Activated CD8-positive, alpha-beta T cell treated with anti-CD3 and anti-CD28 coated beads, Interleukin-2, amount 10 ng/mL, durations not matched to agents 7 days and 5 days (primary cell): ENCODE measurements around the gene ROBO2. TPM values are rescaled to one million over a fixed set of nuclear protein-coding genes. Genes with fewer than 3 reads are reported as not detected.

Experiments used
- ATAC-seq: fragments of 150-1000 bp; cut with Tn5 transposase; one replicate; pipeline ENCODE4 v1.10.0; 2021; ENCODE audit warnings: moderate library complexity
- CTCF ChIA-PET: fragments of 350-600 bp; sonication (Branson Sonifier 250); formaldehyde crosslinking; loops from one replicate; lab custom pipeline; 2021; ENCODE audit warnings: antibody characterized with exemption; lab: Charles Lee
- POLR2A ChIA-PET: fragments of 350-600 bp; sonication (Branson Sonifier 250); formaldehyde crosslinking; loops from one replicate; lab custom pipeline; 2021; ENCODE audit warnings: antibody characterized with exemption; lab: Charles Lee
- DNase-seq: peaks from one replicate; pipeline ENCODE4 v3.0.0-alpha.2; 2020
- H3K27ac Mint-ChIP-seq: one replicate; pipeline ENCODE4 v1.8.0; 2021; ENCODE audit warnings: mild to moderate bottlenecking, mixed read lengths
- H3K27me3 Mint-ChIP-seq: one replicate; pipeline ENCODE4 v1.8.0; 2021; ENCODE audit warnings: low read depth, mixed read lengths
- H3K36me3 Mint-ChIP-seq: one replicate; pipeline ENCODE4 v1.8.0; 2021; ENCODE audit warnings: low read depth, mixed read lengths
- H3K4me1 Mint-ChIP-seq: one replicate; pipeline ENCODE4 v1.8.0; 2021; ENCODE audit warnings: low read depth, mixed read lengths
- H3K4me3 Mint-ChIP-seq: one replicate; pipeline ENCODE4 v1.8.0; 2021; ENCODE audit warnings: mild to moderate bottlenecking, mixed read lengths
- H3K9me3 Mint-ChIP-seq: one replicate; pipeline ENCODE4 v1.8.0; 2022; ENCODE audit warnings: mixed read lengths; ENCODE audit not compliant: insufficient read depth
- total RNA-seq, 2 experiments: library from RNA; stranded (reverse); gene quantifications; one replicate each; pipeline ENCODE4 v1.2.3, GENCODE V29; 2021

The ROBO2 gene
- total RNA-seq, 2 experiments from 2014 or later = not detected

DNA sequence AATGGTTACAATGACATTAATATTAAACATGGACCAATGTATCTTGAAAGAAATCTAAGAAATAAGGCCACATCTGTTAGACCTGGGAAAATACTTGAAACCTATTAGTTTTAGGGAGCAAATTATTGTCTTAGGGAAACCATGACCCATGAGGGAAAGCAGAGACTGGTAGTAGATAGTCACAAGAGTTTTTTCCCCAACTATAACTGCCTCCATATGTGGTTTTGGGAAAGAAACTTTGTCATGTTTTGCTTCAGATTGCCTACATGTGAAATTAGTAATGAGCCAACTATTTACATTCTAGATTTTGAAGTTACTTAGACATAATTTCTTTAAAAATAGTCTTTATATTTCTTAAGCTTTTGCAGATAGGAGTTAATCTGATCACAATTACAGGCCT lies 474.9 kb downstream of the ROBO2 start:
- CTCF ChIA-PET = no interaction called here

DNA sequence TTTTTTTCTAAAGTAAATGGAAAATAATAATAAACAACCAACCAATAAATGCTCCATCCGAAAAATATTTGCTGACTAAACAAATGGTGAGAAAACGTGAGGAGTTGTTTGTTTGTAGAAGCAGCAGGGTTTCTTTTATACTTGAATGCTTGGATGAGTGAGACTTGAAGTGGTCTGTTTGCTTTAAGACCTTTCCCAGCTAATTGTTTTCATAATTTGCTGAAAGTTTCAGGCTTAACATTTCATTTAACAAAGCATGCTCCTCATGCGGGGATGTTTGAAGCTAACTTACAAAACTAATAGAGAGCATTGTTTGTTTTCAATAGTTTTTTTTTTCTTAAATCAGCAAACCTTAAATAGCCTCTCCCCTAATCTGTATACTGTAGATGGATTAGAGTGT lies 484.6 kb downstream of the ROBO2 start:
- Mint-ChIP-seq H3K27me3 (no peaks in the 10 kb centered on the region), H3K4me1 (no peaks in the 10 kb centered on the region), H3K9me3 (peaks cover 9% of the 10 kb centered on the region), H3K4me3 (no peak overlapping the region), H3K36me3 (no peaks in the 10 kb centered on the region), H3K27ac (no peak overlapping the region)
- CTCF ChIA-PET = no interaction called here
- ATAC-seq (no peak), DNase-seq (no peak)
- POLR2A ChIA-PET = no interaction called here

More for the DNA sequence above, 474.9 kb downstream of the ROBO2 start:
- no peaks in the 10 kb centered on the region for H3K27me3 Mint-ChIP-seq
- no peak overlapping the region for H3K4me3 Mint-ChIP-seq
- ATAC-seq (no peak), DNase-seq (no peak)
- H3K27ac Mint-ChIP-seq = no peak overlapping the region
- H3K36me3 Mint-ChIP-seq = no peaks in the 10 kb centered on the region
- POLR2A ChIA-PET = no interaction called here
- H3K4me1 Mint-ChIP-seq = no peaks in the 10 kb centered on the region
- peaks cover 9% of the 10 kb centered on the region for H3K9me3 Mint-ChIP-seq

DNA sequence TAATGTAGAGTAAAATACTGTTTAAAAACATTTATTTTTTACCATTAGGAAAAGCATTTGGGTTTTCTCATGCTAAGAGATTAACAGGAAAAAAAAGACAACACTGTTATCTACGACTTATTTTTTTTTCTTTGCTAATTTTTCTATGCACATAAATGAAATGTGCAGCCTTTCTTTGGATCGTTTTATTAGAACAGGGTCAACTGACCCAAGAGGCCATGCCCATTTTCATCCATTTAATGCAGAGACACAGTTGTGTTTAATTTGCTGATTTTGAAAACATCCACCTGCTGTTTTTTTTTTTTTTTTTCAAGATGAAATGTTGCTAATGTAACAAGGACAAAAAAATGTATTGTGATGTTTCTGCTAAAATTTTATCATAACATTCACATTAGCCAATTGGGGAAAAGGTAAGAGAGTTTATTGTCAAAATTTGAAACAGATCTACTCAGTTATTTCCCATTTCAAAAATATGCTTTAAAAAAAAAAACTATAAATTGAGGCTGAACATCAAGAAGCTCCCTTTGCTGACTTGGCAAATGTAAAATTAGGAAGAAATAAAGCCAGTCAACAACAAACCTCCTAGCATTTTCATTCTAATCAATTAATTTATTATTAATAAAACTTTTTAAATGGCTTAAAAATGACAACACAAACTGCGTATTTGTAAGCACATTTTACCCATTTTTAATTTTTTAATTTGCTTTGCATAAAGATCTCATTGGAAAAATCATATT lies 485.2 kb downstream of the ROBO2 start:
- Mint-ChIP-seq H3K9me3 (peaks cover 4% of the 10 kb centered on the region), H3K36me3 (no peaks in the 10 kb centered on the region), H3K4me1 (no peaks in the 10 kb centered on the region), H3K27ac (no peak overlapping the region), H3K4me3 (no peak overlapping the region), H3K27me3 (no peaks in the 10 kb centered on the region)
- ChIA-PET POLR2A (no interaction called here), CTCF (no interaction called here)
- DNase-seq = no peak
- no peak for ATAC-seq

DNA sequence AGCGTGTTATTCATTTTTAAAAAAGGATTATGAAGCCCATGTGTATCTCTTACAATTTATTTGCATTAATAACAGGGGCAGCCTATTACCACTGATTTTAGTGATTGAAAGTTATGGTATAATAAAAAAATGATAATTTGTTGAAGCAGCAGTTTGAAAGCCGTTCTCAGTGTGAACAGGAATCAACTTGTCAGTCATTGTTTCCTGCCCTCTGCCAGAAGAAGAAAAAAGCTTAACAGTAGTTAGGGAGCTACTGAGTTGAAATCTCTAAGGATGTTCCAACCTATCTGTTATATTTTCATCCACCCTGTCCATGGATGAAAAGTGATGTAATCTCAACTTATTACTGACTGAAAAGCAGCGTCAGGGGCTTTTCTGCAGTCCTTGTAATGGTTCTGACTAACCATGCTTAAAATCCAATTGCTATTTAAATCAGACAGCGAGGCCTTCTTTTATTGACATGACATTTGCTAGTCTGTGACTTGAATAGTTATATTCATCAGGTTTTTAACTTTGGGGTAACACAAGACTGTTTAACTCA lies 486.7 kb downstream of the ROBO2 start:
- DNase-seq (no peak), ATAC-seq (no peak)
- H3K4me1 Mint-ChIP-seq = no peaks in the 10 kb centered on the region
- H3K9me3 Mint-ChIP-seq = peaks cover 4% of the 10 kb centered on the region
- no peaks in the 10 kb centered on the region for H3K27me3 Mint-ChIP-seq
- no peaks in the 10 kb centered on the region for H3K36me3 Mint-ChIP-seq
- H3K27ac Mint-ChIP-seq = no peak overlapping the region
- POLR2A ChIA-PET = no interaction called here
- CTCF ChIA-PET = no interaction called here
- no peak overlapping the region for H3K4me3 Mint-ChIP-seq

DNA sequence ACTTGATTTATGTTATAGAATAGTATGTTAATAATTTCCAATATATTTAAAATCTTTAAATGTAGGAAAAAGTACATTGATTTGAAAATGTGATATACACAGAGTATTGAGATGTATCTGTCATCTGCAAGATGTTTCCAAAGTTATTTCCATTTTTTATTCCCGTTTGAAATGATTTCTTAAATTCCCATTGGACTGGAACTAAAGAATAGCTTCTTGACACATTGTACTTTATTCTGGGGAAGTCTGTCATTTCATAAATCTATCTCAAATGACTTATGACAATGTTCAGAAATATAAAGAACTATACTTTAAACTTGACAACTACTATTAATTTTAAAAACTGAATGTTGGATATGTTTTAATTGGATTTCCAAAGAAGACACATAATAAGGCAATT lies 489.6 kb downstream of the ROBO2 start:
- H3K27ac Mint-ChIP-seq = no peak overlapping the region
- H3K27me3 Mint-ChIP-seq = no peaks in the 10 kb centered on the region
- CTCF ChIA-PET = no interaction called here
- no peaks in the 10 kb centered on the region for H3K36me3 Mint-ChIP-seq
- no peak overlapping the region for H3K4me3 Mint-ChIP-seq
- H3K4me1 Mint-ChIP-seq = no peaks in the 10 kb centered on the region
- peaks cover 12% of the 10 kb centered on the region for H3K9me3 Mint-ChIP-seq
- no peak for ATAC-seq
- POLR2A ChIA-PET = no interaction called here
- DNase-seq = no peak

DNA sequence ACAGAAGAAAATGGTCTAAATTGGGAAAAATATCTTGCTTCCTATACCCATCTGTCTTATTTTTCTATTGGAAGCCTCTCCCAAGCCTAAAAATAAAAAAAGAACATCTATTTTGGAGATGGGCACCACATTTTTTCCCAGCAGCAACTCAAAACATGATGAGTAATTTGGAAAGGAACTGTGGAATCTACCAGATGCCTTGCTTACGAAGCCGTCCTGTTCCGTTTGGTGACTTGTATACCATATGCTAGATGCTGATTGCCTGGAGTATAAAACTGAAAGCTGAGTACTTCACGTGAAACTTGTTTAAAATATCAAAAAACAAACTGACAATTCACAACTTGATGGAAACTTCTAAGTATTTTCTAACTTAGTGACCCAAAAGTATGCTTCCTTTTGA lies 491.0 kb downstream of the ROBO2 start:
- Mint-ChIP-seq H3K4me1 (no peaks in the 10 kb centered on the region), H3K9me3 (peaks cover 12% of the 10 kb centered on the region), H3K27ac (no peak overlapping the region), H3K36me3 (no peaks in the 10 kb centered on the region), H3K27me3 (no peaks in the 10 kb centered on the region), H3K4me3 (no peak overlapping the region)
- DNase-seq = no peak
- CTCF ChIA-PET = no interaction called here
- no peak for ATAC-seq
- POLR2A ChIA-PET = no interaction called here

DNA sequence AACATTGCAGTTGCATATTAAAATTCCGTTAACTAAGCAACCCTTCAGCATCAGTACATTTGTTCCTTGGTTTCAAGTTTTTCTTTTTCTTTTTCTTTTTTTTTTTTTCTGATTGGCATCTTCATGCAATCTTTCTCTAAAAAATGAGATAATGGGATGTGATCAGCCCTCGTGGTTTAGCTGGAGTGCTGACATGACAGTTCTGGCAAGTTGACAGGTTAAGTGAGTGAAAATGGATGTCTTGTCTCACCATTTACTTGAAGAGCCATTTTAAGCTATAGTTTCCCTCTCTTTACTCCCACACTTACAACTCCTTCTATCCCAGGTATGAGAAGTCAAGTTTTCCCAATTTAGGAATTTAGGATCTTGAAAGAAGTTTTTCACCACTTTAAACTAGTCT lies 495.2 kb downstream of the ROBO2 start:
- ATAC-seq = no peak
- H3K27me3 Mint-ChIP-seq = no peaks in the 10 kb centered on the region
- no peak for DNase-seq
- no peaks in the 10 kb centered on the region for H3K36me3 Mint-ChIP-seq
- CTCF ChIA-PET = no interaction called here
- H3K27ac Mint-ChIP-seq = no peak overlapping the region
- H3K4me1 Mint-ChIP-seq = no peaks in the 10 kb centered on the region
- POLR2A ChIA-PET = no interaction called here
- H3K9me3 Mint-ChIP-seq = peaks cover 13% of the 10 kb centered on the region
- no peak overlapping the region for H3K4me3 Mint-ChIP-seq

DNA sequence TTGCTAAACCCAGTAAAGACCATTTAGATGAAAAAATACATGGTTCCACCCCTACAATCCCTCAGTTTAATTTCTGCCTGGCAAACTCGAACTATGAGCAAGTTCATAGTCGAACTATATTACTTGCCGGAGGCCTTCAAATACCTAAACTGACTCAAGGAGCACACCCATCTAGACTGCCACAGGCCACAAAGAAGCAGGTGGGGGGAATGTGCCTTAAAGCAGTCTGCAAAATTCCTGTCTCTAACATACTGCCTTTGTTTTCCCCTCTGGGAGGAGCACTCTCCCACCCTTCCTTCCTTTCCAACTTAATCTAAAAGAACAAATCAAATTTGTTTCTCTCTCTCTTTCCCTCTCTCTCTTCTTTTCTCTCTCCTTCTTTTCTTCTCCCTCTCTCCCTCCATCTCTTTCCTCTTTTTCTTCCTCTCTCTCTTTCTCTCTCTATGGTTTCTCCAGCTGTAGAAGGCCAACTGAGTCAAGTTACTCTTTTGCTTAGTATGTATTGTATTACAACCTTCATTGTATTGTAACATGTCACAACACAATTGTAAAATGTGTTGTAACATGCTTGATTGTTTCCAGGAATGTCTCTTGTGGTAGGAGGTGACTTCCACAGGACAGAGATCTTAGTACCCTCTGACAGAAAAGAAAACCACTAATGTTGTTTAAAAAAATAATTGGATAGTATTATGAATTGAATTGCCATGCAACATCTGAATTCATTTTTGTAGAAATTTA lies 496.3 kb downstream of the ROBO2 start:
- CTCF ChIA-PET = no interaction called here
- DNase-seq (no peak), ATAC-seq (no peak)
- H3K27ac Mint-ChIP-seq = no peak overlapping the region
- POLR2A ChIA-PET = no interaction called here
- H3K9me3 Mint-ChIP-seq = peaks cover 13% of the 10 kb centered on the region
- no peaks in the 10 kb centered on the region for H3K4me1 Mint-ChIP-seq
- H3K36me3 Mint-ChIP-seq = no peaks in the 10 kb centered on the region
- no peak overlapping the region for H3K4me3 Mint-ChIP-seq
- H3K27me3 Mint-ChIP-seq = no peaks in the 10 kb centered on the region

DNA sequence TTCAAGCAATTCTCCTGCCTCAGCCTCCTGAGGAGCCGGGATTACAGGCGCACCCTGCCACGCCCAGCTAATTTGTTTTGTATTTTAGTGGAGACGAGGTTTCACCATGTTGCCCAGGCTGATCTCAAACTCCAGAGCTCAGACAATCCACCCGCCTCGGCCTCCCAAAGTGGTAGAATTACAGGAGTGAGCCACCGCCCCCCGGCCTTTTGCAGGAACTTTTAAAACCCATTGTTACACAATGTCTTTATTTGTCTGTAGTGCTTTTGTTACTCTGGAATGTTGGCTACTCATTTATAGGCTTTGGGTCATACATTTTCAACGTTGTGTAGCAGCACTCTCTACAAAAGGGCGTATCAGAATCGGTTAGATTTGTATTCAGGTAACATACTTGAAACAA lies 499.1 kb downstream of the ROBO2 start:
- Mint-ChIP-seq H3K4me3 (no peak overlapping the region), H3K9me3 (peaks cover 4% of the 10 kb centered on the region), H3K27me3 (no peaks in the 10 kb centered on the region), H3K27ac (no peak overlapping the region), H3K4me1 (no peaks in the 10 kb centered on the region), H3K36me3 (no peaks in the 10 kb centered on the region)
- POLR2A ChIA-PET = no interaction called here
- ATAC-seq (no peak), DNase-seq (no peak)
- CTCF ChIA-PET = no interaction called here

DNA sequence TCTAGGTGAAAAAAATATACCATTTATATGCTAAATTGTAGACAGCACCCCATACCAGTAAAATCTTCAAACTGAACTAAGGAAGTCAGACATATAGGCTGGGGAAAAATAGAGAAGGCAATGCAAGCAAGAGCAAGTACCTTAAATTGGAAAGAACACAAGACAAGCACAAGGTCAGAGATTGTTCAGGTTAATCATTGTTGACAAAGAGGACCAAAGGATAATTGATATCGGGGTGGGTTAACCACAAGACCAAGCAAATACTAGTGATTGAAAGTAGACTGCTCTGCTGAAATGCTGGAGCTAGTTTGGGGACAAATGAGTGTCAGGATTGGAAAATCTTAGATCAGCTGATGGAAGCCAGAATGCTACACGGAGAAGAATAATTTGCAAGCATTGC lies 499.8 kb downstream of the ROBO2 start:
- H3K4me3 Mint-ChIP-seq = no peak overlapping the region
- ATAC-seq = no peak
- ChIA-PET POLR2A (no interaction called here), CTCF (no interaction called here)
- no peaks in the 10 kb centered on the region for H3K36me3 Mint-ChIP-seq
- no peaks in the 10 kb centered on the region for H3K27me3 Mint-ChIP-seq
- DNase-seq = no peak
- H3K4me1 Mint-ChIP-seq = no peaks in the 10 kb centered on the region
- no peak overlapping the region for H3K27ac Mint-ChIP-seq
- H3K9me3 Mint-ChIP-seq = peaks cover 11% of the 10 kb centered on the region

DNA sequence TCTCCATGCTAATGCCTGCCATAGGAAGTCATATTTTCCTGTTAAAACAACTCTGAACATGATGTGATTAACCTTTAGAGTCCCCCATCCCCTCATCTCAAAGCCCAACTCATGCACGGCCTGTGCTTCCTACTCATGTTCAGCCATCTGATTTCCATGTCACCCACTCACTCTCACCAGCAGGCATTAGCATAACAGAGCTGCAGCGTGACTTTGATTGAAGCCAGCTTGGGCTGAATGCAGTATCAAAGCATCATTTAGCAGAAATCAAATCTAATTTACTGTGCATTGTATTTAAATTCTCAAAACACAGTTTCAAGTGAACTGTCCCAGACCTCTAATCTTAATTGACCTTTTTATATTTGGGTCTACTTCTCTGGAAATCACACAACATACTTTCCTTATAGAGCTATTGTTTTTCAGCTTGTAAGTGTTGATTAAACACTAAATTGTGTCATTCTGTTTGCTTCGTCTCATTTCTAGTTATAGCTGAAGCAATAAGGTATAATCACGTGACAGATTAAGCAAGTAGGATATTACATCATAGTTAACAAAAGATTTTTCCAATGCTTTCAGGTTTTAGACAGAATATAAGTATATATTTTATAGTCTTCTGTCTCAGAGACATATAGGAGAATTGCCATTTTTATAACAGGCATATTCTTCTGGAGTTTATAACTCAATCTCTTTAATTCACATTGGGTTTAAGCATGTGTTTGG lies 501.5 kb downstream of the ROBO2 start:
- ChIA-PET CTCF (no interaction called here), POLR2A (no interaction called here)
- DNase-seq (no peak), ATAC-seq (no peak)
- no peaks in the 10 kb centered on the region for H3K27me3 Mint-ChIP-seq
- no peak overlapping the region for H3K4me3 Mint-ChIP-seq
- no peak overlapping the region for H3K27ac Mint-ChIP-seq
- H3K4me1 Mint-ChIP-seq = no peaks in the 10 kb centered on the region
- no peaks in the 10 kb centered on the region for H3K36me3 Mint-ChIP-seq
- H3K9me3 Mint-ChIP-seq = peaks cover 22% of the 10 kb centered on the region

DNA sequence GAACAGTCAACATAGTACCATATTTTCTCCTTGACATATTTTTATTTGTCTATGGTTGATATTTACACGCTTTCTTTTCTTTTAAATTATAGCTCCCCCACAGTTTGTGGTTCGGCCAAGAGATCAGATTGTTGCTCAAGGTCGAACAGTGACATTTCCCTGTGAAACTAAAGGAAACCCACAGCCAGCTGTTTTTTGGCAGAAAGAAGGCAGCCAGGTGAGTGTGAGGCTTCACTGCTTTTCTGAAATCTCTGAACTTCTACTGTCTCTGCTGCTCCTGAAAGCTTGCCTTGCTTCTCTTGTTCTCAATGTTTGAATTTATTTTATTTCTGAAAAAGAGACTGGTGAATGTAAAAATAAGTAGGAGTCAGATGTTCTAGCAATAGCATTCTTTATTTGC lies 506.3 kb downstream of the ROBO2 start:
- POLR2A ChIA-PET = no interaction called here
- no peaks in the 10 kb centered on the region for H3K27me3 Mint-ChIP-seq
- no peak overlapping the region for H3K4me3 Mint-ChIP-seq
- no peaks in the 10 kb centered on the region for H3K36me3 Mint-ChIP-seq
- no peaks in the 10 kb centered on the region for H3K4me1 Mint-ChIP-seq
- no peak overlapping the region for H3K27ac Mint-ChIP-seq
- H3K9me3 Mint-ChIP-seq = peaks cover 17% of the 10 kb centered on the region
- CTCF ChIA-PET = no interaction called here
- ATAC-seq (no peak), DNase-seq (no peak)
